Measurements from ENCODE around the gene BLVRA. TPM values are rescaled to one million over a fixed set of nuclear protein-coding genes. Genes with fewer than 3 reads are reported as not detected.
A peak's percentile ranks its signal among the peaks of the same experiment; 100 is the strongest.
"Not testable (repeated sequence)": the region's sequence is repeated elsewhere in the genome, so short reads cannot be mapped to it uniquely, and the experiment has no call there.

BLVRA gene
- total RNA-seq, 1 donor from 2014 or later = 21.2 TPM

DNA sequence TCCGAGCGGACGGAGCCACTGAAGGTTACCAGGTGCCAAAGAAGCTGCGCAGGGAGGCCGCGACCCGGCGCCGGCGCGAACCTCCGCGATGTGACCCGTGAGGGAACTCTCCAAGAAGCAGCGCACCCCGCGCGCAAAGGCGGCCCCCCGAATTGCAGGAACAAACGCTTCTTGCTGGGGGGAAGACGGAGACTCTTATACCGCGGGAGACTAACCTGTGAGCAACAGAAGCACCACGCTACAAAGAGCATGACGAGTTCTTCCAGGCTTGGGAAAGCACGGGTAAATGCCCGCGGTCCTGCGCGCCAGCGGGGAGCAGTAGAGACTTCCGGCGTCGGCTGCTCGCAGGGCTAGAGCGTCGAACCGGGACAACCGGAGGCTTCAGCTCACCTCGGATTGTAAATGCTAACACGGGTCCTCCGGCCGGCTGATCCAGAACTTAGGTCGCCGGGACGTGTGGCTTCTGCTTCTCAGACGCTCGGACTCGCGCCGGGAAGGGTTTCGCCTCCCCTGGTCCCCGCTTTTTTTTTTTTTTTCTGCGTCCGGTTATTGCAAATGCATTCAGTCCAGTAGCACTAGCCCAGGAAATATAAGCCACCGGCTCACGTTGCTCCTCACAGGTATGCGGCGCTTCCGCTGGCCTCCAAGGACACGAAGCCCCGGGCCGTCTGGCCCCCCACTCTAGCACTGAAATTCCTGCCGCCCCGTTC, 29.1 kb upstream of the BLVRA start, which contains the start of gene COA1:
Gene COA1, minus strand, starts transcription at position 310 of the 710 bp plus-strand sequence. CDS start 80,909 bp downstream, outside the sequence.
- H3K4me3 Mint-ChIP-seq (ENCODE audit: unreplicated experiment) = peak within 1 kb of the TSS; percentile 92
- DNase-seq (ENCODE audit: extremely low spot score, unreplicated experiment) = peak; percentile 91
- no peaks in the 10 kb centered on the region for H3K9me3 Mint-ChIP-seq (ENCODE audit: unreplicated experiment)
- H3K36me3 Mint-ChIP-seq (ENCODE audit: unreplicated experiment) = peaks cover 2% of the 10 kb centered on the region
- H3K27ac Mint-ChIP-seq (ENCODE audit: unreplicated experiment) = peak within 1 kb of the TSS; percentile 84
- TF ChIP-seq, protein P1, sequence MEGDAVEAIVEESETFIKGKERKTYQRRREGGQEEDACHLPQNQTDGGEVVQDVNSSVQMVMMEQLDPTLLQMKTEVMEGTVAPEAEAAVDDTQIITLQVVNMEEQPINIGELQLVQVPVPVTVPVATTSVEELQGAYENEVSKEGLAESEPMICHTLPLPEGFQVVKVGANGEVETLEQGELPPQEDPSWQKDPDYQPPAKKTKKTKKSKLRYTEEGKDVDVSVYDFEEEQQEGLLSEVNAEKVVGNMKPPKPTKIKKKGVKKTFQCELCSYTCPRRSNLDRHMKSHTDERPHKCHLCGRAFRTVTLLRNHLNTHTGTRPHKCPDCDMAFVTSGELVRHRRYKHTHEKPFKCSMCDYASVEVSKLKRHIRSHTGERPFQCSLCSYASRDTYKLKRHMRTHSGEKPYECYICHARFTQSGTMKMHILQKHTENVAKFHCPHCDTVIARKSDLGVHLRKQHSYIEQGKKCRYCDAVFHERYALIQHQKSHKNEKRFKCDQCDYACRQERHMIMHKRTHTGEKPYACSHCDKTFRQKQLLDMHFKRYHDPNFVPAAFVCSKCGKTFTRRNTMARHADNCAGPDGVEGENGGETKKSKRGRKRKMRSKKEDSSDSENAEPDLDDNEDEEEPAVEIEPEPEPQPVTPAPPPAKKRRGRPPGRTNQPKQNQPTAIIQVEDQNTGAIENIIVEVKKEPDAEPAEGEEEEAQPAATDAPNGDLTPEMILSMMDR (IDR thresholded peaks at IDR 0.05) = no peak
- peaks cover 36% of the 10 kb centered on the region for H3K4me1 Mint-ChIP-seq (ENCODE audit: unreplicated experiment)
- peaks cover 25% of the 10 kb centered on the region for H3K27me3 Mint-ChIP-seq (ENCODE audit: unreplicated experiment)

DNA sequence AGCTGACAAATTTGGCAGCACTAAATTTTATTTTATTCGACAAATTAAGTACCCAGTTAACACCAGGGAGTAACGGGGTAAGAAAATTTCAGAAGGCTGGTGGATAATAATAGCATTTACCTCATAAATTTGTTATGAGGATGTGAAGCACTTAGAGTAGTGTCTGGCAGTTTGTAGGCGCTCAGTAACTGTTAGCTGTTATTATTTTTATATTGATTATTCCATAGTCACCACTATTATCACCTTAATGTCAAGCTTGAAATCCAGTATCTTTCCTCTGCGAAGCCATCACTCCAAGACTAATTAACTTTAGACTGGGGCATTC, 28.6 kb upstream of the BLVRA start:
- Mint-ChIP-seq H3K4me3 (ENCODE audit: unreplicated experiment) (peak overlapping the region; percentile 92), H3K36me3 (ENCODE audit: unreplicated experiment) (peaks cover 2% of the 10 kb centered on the region), H3K27me3 (ENCODE audit: unreplicated experiment) (peaks cover 30% of the 10 kb centered on the region), H3K27ac (ENCODE audit: unreplicated experiment) (peak overlapping the region; percentile 84), H3K9me3 (ENCODE audit: unreplicated experiment) (no peaks in the 10 kb centered on the region), H3K4me1 (ENCODE audit: unreplicated experiment) (peaks cover 34% of the 10 kb centered on the region)
- no peak for DNase-seq (ENCODE audit: extremely low spot score, unreplicated experiment)
- TF ChIP-seq, protein P1 (IDR thresholded peaks at IDR 0.05) = no peak

DNA sequence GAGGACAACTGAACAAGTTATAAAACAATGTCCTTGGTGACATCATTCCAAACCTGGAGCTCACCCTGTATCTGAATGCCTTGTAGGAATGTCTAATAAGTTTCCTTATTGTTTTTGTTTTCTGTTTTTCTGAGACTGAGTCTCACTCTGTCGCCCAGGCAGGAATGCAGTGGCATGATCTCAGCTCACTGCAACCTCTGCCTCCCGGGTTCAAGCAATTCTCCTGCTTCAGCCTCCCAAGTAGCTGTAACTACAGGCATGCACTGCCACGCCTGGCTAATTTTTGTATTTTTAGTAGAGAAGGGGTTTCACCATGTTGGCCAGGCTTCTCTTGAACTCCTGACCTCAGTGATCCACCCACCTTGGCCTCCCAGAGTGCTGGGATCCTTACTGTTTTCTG, 27.0 kb upstream of the BLVRA start:
- not testable (repeated sequence) for H3K27ac Mint-ChIP-seq (ENCODE audit: unreplicated experiment); H3K4me3 Mint-ChIP-seq (ENCODE audit: unreplicated experiment); DNase-seq (ENCODE audit: extremely low spot score, unreplicated experiment); H3K9me3 Mint-ChIP-seq (ENCODE audit: unreplicated experiment); H3K36me3 Mint-ChIP-seq (ENCODE audit: unreplicated experiment)
- peaks cover 22% of the 10 kb centered on the region for H3K4me1 Mint-ChIP-seq (ENCODE audit: unreplicated experiment)
- peaks cover 33% of the 10 kb centered on the region for H3K27me3 Mint-ChIP-seq (ENCODE audit: unreplicated experiment)

DNA sequence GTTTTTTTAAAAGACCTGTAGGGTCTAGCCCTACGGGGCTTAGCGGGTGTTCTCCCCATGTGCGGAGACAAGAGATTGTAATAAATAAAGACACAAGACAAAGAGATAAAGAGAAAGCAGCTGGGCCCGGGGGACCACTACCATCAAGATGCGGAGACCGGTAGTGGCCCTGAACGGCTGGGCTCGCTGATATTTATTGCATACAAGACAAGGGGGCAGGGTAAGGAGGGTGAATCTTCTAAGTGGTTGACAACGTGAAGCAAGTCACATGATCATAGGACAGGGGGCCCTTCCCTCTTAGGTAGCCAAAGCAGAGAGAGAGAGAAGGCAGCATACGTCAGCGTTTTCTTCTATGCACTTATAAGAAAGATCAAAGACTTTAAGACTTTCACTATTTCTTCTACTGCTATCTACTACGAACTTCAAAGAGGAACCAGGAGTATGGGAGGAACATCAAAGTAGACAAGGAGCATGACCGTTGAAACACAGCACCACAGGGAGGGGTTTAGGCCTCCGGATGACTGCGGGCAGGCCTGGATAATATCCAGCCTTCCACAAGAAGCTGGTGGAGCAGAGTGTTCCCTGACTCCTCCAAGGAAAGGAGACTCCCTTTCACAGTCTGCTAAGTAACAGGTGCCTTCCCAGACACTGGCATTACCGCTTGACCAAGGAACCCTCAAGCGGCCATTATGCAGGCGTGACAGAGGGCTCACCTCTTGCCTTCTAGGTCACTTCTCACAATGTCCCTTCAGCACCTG, 23.7 kb upstream of the BLVRA start:
- H3K4me1 Mint-ChIP-seq (ENCODE audit: unreplicated experiment); H3K4me3 Mint-ChIP-seq (ENCODE audit: unreplicated experiment); DNase-seq (ENCODE audit: extremely low spot score, unreplicated experiment); H3K9me3 Mint-ChIP-seq (ENCODE audit: unreplicated experiment); H3K27ac Mint-ChIP-seq (ENCODE audit: unreplicated experiment); H3K36me3 Mint-ChIP-seq (ENCODE audit: unreplicated experiment): not testable (repeated sequence)
- H3K27me3 Mint-ChIP-seq (ENCODE audit: unreplicated experiment) = peaks cover 57% of the 10 kb centered on the region

DNA sequence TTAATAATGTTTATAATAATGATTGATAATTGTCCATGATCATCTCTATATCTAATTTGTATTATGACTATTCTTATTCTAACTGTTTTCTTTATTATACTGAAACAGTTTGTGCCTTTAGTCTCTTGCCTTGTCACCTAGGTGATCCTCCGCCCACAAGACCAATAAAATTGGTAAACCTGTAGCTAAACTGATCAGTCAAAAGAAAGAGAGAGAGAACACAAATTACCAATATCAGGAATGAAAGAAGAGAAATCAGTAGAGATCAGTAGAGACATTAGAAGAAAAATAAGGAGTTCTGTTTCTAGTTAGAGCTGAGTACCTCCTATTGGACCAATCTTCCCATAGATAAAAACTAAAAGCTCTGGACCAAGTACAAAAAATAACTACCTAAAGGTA, 23.1 kb upstream of the BLVRA start:
- no peak for DNase-seq (ENCODE audit: extremely low spot score, unreplicated experiment)
- H3K4me3 Mint-ChIP-seq (ENCODE audit: unreplicated experiment) = no peak overlapping the region
- H3K4me1 Mint-ChIP-seq (ENCODE audit: unreplicated experiment) = no peaks in the 10 kb centered on the region
- H3K36me3 Mint-ChIP-seq (ENCODE audit: unreplicated experiment) = no peaks in the 10 kb centered on the region
- no peak overlapping the region for H3K27ac Mint-ChIP-seq (ENCODE audit: unreplicated experiment)
- TF ChIP-seq, protein P1 (IDR thresholded peaks at IDR 0.05) = no peak
- no peaks in the 10 kb centered on the region for H3K9me3 Mint-ChIP-seq (ENCODE audit: unreplicated experiment)
- H3K27me3 Mint-ChIP-seq (ENCODE audit: unreplicated experiment) = peaks cover 61% of the 10 kb centered on the region

Measured in osteocyte (in vitro differentiated cells).